Measurements from ENCODE around the gene DNAH17. TPM values are rescaled to one million over a fixed set of nuclear protein-coding genes. Genes with fewer than 3 reads are reported as not detected.

DNAH17 gene
- total and polyA plus RNA-seq, 2 of the 13 experiments (the other 11 are each of a cell fraction or from before 2014, with no cell fraction given) = 0.86 to 1.6 TPM

DNA sequence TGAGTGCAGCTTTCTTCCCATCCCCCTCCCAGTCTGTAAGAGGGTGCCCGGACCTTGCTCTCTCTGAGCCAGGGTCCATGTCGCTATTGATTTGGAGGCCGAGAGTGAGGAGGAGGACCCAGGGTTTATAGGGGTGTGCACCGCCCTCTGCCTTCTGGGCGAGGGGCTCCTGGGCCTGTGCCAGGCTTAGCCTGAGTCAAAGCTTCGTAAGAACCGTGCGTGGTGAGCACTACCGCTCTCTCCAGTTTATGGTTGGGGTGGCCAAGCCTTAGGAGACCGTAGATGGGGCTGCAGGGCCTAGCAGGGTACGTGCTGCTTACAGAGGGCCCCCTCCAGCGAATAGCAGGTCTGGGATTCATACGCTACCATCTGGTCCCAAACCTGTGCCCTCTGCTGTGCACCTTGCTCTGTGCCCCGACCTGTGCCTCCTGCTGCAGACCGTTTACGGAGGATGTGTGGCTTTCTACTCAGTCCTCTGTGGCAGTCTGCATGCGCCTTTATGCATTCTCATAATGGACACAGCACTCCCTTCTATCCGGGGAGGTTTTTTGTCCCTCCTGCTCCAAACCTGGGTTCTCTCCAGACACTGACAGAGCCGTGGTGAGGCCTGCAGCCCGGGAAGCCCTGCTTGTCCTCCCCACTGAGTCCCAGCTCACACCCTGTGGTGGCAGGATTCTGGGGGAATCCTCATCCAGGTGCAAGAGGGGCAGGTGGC, 144.0 kb downstream of the DNAH17 start (continued):
- TF ChIP-seq, protein P1, sequence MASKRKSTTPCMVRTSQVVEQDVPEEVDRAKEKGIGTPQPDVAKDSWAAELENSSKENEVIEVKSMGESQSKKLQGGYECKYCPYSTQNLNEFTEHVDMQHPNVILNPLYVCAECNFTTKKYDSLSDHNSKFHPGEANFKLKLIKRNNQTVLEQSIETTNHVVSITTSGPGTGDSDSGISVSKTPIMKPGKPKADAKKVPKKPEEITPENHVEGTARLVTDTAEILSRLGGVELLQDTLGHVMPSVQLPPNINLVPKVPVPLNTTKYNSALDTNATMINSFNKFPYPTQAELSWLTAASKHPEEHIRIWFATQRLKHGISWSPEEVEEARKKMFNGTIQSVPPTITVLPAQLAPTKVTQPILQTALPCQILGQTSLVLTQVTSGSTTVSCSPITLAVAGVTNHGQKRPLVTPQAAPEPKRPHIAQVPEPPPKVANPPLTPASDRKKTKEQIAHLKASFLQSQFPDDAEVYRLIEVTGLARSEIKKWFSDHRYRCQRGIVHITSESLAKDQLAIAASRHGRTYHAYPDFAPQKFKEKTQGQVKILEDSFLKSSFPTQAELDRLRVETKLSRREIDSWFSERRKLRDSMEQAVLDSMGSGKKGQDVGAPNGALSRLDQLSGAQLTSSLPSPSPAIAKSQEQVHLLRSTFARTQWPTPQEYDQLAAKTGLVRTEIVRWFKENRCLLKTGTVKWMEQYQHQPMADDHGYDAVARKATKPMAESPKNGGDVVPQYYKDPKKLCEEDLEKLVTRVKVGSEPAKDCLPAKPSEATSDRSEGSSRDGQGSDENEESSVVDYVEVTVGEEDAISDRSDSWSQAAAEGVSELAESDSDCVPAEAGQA (IDR thresholded peaks at IDR 0.05; ENCODE audit: low read depth) = no peak
- TF ChIP-seq, protein P1 (CRISPR knock-in tag; IDR thresholded peaks at IDR 0.05; ENCODE audit: borderline replicate concordance) = no peak
- TF ChIP-seq ZNF142 (CRISPR knock-in tag; IDR thresholded peaks at IDR 0.05) (no peak), ARID5B (CRISPR knock-in tag; IDR thresholded peaks at IDR 0.05) (peak; percentile 54; the same call in 1 of the 2 replicates), THAP8 (CRISPR knock-in tag; IDR thresholded peaks at IDR 0.05; ENCODE audit: borderline replicate concordance) (no peak), EED (CRISPR knock-in tag; IDR thresholded peaks at IDR 0.05) (no peak), KLF15 (CRISPR knock-in tag; IDR thresholded peaks at IDR 0.05; ENCODE audit: borderline replicate concordance) (no peak), TMF1 (CRISPR knock-in tag; IDR thresholded peaks at IDR 0.05; ENCODE audit: low read depth) (0 out of 2 replicates have a peak, but pooled peaks have one; percentile 29), KLF16 (CRISPR knock-in tag; IDR thresholded peaks at IDR 0.05) (no peak), FOXM1 (CRISPR knock-in tag; IDR thresholded peaks at IDR 0.05) (no peak), CBFB (CRISPR knock-in tag; IDR thresholded peaks at IDR 0.05) (no peak), TBP (CRISPR knock-in tag; IDR thresholded peaks at IDR 0.05) (no peak)

All from HepG2 (cell line).